ENCODE measurements around the gene TNFRSF1A. TPM values are rescaled to one million over a fixed set of nuclear protein-coding genes. Genes with fewer than 3 reads are reported as not detected.

TNFRSF1A gene
- total and polyA plus RNA-seq, 9 of the 15 experiments (the other 6 are each of a cell fraction or from before 2014, with no cell fraction given), result 0.76 to 43.5 (median 30.0) TPM

GRCh38 chr12:6314776-6315175 lies 27.1 kb downstream of the TNFRSF1A start (continued):
- no peak for TF ChIP-seq AFF1 (IDR thresholded peaks at IDR 0.05; ENCODE audit: low read depth in 1 of 2, partially characterized antibody in 2 of 2)

- Histone ChIP-seq H3K27ac (ENCODE audit: extremely low read depth, low read depth, low read length) (no peak overlapping the region), H3K9me3 (replicated peaks; ENCODE audit: control insufficient read depth, insufficient read depth, low read depth, low read length) (no peaks in the 10 kb centered on the region), H3K4me2 (ENCODE audit: insufficient read depth, low read length) (no peak overlapping the region), H3K9ac (ENCODE audit: insufficient read depth in 1 of 2, low read depth in 2 of 2, low read length in 2 of 2) (no peak overlapping the region; a peak in 2 of 4 replicates), H4K20me1 (replicated peaks; ENCODE audit: control insufficient read depth, insufficient read depth, low read length) (no peaks in the 10 kb centered on the region), H3K4me3 (no peak overlapping the region), H3K36me3 (ENCODE audit: control insufficient read depth, insufficient read depth, low read length) (no peaks in the 10 kb centered on the region), H3K9me1 (ENCODE audit: control insufficient read depth, insufficient read depth, low read length) (no peaks in the 10 kb centered on the region), H2AFZ (ENCODE audit: low read depth, low read length) (no peak overlapping the region), H3K27me3 (ENCODE audit: control insufficient read depth in 2 of 2, insufficient read depth in 2 of 2, low read length in 2 of 2) (peaks cover 0 to 15% of the 10 kb centered on the region in 2 experiments; a peak in 2 of 5 replicates), H3K4me1 (replicated peaks in 1 of 2; ENCODE audit: control insufficient read depth in 2 of 2, insufficient read depth in 2 of 2, low read length in 2 of 2) (peaks cover 0 to 35% of the 10 kb centered on the region in 2 experiments; a peak in 2 of 5 replicates), H3K79me2 (ENCODE audit: control insufficient read depth, insufficient read depth, low read length) (no peaks in the 10 kb centered on the region)
- DNase-seq (ENCODE audit: extremely low read depth in 1 of 4, low spot score in 3 of 4), result no peak
- no peak for FAIRE-seq
- ATAC-seq, result no peak
- TF ChIP-seq TEAD2 (tag; IDR thresholded peaks at IDR 0.05), result no peak
- no peak for TF ChIP-seq MXI1 (IDR thresholded peaks at IDR 0.05; ENCODE audit: low read depth, low read length)
- TF ChIP-seq ZNF644 (tag; IDR thresholded peaks at IDR 0.05; ENCODE audit: low read depth), result no peak
- TF ChIP-seq SMARCC2 (IDR thresholded peaks at IDR 0.05; ENCODE audit: low read depth), result no peak
- POLR2A ChIA-PET, result no interaction called here
- CTCF ChIA-PET (ENCODE audit: low intra/inter-chr PET ratio), result no interaction called here
- BruUV-seq (replicated peaks), result no TSS peak
- intact Hi-C loops (cut with micrococcal nuclease), result no loop called here
- WGBS (ENCODE audit: insufficient coverage, low coverage, missing lambda C conversion rate), result 63% methylated on average over 10 of the region's 14 CpGs
- in situ Hi-C loops (cut with MboI), result no loop called here
Observed at GRCh38 chr12:6313326-6313940, 28.4 kb downstream of the TNFRSF1A start.

All from K562 (cell line).